ENCODE results near the gene LRRC8E.
"Not testable (repeated sequence)": the region's sequence is repeated elsewhere in the genome, so short reads cannot be mapped to it uniquely, and the experiment has no call there.

LRRC8E gene

DNA sequence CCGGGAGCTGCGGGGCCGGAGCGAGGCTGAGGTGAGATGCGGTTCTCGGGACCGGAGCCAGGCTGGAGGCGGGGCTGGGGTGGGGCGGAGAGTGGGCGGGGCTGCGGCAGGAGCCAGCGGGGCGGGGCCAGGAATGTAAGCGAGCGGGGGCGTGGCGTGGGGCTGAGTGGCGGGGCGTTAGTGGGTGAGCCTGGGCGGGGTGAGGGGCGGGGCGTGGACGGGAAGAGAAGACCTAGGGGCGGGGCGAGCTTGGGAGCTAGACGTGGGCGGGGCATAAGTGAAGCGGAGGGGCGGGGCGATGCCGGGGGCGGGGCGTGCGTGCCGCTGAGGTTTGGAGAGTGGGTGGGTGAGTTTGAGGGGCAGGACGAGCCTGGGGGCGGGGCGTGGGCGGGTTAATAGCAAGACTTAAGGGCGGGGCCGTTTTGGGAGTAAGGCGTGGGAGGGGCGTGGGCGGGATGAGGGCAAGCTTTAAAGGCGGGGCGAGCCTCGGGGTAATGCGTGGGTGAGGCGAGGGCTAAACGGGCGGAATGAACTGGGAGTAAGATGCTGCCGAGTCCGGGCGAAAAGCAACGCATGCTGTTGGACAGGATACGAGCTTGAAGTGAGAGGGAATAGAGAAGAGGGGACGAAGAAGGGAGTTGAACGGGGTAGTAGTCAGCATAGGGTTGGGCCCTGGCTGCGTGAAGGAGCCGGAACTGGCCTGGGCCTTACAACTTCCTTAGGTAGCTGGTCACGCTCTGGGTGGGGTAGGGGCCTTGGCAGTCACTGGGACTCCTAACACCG lies 32.4 kb downstream of the LRRC8E start:
- DNase-seq (ENCODE audit: low read depth, low spot score): no peak

DNA sequence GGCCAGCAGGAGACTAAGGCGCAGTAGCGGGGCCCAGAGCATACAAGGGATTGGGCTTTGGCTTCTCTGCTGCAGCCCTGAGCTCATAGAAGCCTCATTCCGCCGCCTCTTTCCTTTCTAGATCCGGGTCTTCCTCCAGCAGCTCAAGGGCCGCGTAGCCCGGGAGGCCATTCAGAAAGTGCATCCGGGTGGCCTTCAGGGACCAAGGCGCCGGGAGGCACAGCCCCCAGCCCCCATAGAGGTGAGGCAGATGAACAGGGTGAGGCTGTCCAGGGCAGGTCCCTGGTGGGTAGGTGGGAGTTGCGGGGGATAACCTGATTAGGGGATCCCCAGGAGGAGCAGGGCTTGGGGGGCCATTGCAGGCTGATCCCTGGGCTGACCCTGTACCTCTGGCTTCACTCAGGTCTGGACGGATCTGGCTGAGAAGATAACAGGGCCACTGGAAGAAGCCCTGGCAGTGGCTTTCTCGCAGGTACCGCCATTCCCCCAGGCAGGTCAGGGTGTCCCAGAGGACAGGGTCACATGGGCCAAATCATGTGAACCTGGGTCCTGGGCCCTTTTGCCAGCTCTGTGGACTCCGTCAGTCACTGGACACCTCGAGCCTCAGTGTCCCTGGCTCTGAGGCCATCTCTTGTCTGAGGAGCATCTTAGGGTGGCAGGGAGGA lies 33.1 kb downstream of the LRRC8E start:
- DNase-seq (ENCODE audit: low read depth, low spot score): no peak

DNA sequence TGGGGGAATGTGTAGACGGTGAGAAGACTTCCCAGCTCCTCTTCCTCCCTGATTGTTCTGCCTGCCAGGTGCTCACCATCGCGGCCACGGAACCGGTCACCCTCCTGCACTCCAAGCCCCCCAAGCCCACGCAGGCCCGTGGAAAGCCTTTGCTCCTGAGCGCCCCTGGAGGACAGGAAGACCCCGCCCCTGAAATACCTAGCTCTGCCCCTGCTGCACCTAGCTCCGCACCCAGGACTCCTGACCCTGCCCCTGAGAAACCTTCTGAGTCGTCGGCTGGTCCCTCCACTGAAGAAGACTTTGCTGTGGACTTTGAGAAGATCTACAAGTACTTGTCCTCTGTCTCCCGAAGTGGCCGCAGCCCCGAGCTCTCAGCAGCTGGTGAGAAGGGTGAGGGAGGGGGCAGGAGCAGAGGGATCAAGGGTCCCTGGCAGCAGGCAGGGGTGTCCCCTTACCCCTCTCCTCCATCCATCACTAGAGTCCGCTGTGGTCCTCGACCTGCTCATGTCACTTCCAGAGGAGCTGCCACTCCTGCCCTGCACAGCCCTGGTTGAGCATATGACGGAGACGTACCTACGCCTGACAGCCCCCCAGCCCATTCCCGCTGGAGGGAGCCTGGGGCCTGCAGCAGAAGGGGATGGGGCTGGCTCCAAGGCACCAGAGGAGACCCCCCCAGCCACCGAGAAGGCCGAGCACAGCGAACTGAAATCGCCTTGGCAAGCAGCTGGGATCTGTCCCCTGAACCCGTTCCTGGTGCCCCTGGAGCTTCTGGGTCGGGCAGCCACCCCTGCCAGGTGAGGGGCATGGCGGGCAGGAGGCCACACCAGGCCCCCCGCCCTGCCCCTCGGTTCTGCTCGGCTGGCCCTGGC lies 33.9 kb downstream of the LRRC8E start:
- DNase-seq (ENCODE audit: low read depth, low spot score): no peak

DNA sequence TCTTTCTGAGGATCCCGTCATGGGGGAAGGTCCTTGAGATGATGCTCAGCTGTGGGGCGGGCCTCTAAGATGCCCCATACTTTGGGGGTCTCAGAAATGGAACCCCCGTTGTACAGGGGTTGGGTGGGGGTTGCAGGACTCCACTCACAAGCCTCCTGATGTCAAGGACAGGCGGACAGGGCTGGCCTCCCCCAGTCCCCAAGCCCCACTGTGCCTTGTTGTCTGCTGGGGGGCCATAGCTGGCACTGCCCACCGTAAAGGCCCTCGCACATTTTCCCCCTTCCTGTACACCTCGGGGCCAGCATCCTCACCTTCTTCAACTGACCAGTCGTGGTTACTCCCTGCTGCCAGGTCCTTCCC lies 34.5 kb downstream of the LRRC8E start:
- no peak for DNase-seq (ENCODE audit: low read depth, low spot score)

DNA sequence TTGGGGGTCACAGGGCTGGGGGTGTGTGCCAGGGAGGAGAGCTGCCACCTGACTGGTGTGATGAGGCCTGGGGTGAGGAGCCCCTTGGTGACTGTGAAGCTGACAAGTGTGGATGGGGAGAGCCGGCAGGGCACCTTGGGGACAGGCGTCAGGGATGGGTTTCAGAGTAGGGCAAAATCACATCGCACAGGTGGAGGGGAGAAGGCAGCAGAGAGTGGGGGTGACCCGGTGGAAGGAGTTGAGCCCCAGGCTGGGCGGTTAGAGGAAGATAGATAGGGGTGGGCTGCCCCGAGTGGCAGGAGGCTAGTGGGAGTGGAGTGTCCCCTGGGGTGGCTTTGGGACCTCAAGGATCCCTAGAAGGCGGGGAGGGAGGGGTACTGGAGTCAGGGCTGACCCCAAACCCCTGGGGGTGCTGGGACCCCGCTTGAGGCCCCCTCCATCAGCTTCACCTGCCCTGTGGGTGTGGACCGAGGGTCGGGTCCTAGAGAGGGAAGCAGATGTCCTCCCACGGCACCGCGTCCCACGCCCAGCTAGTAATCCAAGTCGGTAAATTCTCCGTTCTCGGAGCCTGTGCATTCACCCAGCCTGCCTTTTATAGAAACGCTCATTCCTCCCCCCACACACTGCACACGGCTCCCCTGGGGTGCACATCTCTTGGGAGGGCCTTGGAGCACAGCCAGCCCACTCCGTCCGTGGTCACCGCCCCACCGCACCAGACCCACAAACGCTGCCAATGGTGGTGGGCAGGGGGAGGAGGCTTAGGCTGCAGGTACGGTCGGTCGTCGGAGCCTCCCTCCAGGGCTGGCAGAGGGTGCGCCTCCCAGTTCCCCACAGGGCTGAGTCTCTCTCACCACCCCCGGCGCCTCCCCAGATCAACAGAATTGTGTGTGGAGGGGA lies 35.2 kb downstream of the LRRC8E start:
- no peak for DNase-seq (ENCODE audit: low read depth, low spot score)

DNA sequence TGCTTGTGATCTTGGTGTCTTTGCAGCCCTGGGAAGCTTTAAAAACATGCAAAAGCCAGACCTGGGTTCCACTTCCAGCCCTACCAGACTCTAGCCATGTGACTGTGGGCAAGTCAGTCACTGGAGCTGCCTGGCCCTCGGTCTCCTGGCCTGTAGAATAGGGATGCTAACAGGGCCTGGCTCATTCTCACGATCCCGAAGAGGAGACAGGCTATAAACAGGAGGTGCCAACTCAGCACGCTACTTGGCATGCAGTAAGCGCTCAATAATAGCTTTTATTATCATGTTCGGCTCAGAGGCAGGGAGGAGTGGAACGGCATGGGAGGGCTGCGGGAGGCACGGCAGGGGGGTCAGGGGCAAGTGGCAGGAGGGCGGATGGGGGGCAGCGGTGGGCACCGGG lies 35.9 kb downstream of the LRRC8E start:
- DNase-seq (ENCODE audit: low read depth, low spot score): no peak

DNA sequence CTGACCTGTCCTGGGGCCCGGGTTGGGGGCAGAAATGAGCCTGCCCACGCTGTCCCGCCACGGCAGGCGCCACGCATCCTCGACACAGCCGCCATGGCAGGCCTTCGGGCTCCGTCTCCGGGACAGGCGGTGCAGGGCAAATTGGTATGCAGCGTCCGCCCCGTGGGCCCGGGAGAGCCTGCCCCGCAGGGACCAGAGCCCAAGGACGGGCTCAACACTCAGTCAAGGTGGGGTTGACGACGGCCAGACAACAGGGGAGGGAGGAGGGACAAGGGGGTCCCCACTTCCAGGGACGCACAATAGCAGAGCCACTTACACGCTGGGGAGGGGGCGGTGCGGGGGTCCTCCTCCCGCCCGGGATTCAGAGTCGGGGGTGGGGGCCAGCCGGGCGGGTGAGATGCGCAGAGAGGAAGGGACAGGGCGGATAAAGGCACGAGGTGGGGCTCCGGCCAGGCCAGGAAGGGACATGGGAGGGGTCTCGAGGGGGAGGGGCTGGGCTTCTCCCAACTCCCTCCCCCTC lies 36.4 kb downstream of the LRRC8E start:
- DNase-seq (ENCODE audit: low read depth, low spot score): no peak

DNA sequence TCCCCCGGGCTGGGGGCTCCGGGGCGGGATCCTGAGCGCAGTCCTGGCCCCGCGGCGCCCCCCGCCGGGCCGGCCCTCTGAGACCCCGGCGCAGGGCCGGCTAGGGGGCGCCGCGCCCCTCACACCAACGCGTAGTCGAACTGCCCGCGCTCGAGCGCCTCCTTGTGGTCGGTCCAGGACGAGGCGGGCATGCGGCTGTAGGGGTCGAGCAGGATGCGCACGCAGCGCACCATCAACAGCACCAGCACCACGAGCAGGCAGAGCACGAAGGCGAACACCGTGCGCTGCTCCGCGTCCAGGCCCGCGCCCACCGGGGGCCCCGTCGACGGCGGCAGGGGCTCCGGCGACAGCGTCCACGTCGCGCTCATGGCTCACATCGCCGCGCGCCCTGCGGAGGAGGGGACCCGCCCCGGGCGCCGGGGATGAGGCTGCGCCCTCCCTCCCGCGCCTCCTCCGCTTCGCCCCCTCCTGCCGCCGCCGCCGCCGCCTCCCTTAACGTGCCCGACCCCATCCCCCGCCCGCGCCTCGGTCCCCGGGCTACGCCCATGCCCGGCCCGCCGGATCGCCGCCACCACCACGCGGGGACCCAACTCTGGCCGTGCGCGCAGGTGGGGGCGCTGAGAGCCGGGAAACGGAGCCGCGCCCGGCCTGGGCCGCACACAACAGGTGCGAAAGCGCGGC lies 37.0 kb downstream of the LRRC8E start:
- no peak for DNase-seq (ENCODE audit: low read depth, low spot score)

DNA sequence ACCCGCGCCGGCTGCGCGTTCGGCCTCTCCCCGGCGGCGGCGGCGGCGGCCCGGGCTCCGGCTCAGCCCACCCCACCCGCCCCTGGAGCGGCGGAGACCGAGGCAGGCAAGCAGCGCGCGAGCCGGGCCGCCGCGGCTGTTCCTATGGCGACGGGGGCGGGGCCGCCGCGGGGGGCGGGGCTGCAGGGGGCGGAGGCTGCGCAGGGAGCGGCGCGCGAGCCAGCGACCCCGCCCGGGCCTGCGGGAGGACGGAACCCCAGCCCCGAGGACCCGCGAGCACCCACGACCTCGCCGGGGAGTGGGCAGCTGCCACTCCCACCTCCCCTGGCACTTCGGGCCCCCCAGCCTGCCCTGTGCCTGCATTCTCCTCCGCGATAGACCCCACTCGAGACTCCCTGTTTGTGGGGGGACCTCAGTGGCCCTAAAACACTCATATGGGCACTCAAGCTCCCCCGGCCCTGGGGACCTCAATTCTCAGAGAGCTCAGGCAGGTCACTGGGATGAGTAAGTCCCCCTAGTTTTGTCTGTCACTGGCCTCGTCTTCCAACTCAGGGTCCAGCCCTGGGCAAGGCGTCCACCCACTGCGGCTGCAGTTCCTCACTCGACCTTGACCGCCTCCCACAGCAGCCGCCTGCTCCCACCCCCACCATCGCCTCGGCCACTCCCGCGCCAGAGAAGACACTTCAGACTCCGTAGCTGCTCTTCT lies 37.9 kb downstream of the LRRC8E start, which contains the start of gene CTXN1:
Gene CTXN1, minus strand, starts transcription at position 115 of the 706 bp plus-strand sequence. CDS start 597 bp downstream, outside the sequence.
- no peak for DNase-seq (ENCODE audit: low read depth, low spot score)

DNA sequence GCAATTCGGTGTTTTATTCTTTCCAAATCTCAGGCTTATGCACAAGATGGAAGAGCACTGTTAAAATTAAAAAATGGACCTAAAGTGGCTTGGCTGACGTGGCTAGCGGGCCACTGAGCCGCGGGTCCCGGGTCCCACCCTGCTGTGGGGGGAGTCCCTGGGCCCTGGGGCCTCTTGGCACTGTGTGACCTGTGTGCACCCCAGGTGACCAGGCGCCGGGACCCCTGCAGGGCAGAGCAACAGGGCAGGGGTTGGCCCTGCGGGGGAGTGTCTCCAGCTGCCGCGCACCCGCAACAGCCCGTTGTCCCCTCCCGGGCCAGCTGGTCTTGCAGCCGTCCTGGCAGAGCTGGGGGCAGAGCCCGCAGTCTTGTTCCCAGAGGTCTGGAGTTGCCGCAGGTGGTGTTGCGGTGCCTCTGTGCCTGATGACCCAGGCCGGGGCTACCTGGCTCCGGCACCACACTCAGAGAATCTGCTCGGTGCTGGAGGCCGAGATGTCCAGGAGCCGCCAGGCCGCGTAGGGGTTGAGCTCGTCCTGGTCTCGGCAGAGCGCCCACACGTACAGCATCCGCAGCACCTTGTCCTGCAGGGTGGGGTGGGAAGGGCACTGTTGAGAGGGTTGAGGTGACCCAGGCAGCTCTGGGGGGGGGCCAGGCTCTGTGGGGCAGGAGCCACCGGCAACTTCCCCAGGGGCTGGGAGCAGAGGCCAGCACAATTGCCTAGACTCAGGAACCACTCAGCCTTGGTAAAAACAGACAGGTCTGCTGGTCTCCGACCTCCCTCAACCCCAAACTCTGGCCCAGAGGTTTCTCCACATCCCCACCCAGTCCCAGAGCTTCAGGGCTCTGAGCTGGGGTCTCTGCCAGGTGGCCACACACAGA lies 38.7 kb downstream of the LRRC8E start:
- DNase-seq (ENCODE audit: low read depth, low spot score): no peak

DNA sequence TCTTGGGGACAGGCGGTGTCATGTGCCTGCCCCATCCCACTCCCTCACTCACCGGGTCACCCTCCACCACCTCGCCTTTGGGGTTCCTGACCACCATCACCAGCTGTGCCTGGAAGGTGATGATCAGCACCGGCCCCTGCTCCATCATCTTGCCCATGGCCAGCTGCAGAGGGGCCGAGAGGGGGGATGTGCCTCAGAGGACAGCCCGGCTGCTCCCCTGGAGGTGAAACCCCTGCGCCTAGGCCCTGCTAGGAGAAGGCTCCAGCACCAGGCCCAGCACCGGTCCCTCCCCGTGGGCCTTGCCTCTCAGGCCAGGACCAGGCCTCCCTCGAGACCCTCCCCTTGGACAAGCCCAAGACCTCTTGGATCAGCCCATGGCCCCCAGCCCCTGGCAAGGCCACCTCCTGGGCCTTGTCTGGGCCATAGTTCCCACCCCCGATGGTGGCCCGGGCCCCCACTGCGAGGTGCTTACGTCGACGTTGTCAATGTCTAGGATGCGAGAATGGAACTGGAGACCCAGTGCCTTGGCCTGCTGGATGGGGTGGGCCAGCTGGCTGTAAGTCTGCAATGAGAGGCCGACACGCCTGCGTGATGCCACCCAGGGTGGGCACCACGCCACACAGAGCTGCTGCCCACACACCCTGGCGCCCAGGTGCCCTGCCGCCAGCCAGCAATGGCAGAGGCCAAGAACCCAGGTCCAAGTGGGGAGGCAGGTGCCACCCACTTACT lies 39.5 kb downstream of the LRRC8E start:
- DNase-seq (ENCODE audit: low read depth, low spot score): no peak

DNA sequence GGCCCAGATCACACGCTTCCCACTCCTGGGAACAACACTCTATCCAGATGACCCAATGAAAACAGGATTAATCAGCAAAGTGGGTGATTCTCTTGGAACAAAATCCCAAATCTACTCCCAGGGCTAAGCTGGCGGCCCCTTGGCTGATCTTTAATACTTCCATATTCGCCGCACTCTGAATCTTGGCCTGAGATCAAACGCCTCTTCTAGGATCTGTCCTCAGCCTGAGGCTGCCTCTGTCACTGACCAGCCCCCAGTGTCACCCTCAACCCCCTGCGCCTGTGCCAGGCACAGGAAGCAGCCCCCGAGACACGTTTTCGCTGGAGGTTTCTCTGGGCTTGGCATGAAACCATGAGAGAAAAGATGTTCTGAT lies 40.0 kb downstream of the LRRC8E start:
- DNase-seq (ENCODE audit: low read depth, low spot score): no peak

DNA sequence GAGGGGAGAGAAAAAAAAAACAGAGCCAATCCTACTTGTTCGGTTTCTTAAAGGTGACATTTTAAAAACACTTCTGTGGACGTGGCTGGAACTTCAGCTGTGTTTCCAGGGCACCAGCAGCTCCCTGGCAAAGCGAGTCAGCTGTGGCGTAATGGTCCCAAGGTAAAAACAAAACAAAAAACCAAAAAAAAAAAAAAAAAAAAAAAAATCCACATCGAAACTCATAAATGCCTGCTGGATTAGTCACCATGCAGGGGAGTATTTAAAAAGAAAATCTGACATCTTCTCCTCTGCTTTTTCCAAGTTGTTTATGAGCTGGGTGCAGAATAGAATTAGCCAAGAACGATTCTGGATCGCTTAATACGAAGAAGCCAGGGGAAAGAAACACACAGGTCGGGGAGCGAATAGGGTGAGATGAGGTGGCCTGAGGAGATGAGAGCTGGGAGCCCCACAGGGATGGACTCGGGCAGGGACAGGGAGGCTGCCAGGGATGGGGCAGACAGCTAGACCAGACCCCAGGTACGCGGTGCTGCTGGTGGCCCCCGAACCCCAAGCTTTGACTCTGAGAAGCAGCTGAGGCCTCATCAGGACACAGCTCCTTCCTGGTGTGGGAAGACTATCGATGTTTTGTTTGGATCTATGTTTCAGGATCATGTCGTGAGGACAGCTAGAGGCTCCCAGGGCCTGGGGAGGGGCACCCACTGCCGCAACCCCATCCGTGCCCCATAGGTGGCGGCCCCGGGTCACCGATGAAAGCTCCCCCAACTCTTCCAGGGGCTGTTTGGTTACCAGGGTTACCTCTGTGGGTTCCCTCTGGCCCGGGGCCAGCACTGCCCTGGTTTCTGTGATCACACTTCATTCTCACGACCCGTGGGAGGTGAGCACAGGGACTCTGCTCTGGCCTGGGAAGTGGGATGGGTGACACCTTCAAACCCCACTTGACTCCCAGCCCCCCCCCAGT lies 40.7 kb downstream of the LRRC8E start:
- no peak for DNase-seq (ENCODE audit: low read depth, low spot score)

DNA sequence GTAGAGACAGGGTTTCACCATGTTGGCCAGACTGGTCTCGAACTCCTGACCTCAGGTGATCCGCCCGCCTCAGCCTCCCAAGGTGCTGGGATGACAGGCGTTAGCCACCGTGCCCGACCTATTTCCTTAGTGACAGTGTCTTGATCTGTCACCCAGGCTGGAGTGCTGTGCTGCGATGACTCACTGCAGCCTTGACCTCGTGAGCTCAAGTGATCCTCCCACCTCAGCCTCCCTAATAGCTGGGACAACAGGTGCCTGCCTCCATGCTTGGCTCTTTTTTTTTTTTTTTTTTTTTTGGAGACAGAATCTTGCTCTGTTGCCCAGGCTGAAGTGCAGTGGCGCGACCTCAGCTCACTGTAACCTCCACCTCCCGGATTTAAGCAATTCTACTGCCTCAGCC lies 41.7 kb downstream of the LRRC8E start:
- not testable (repeated sequence) for DNase-seq (ENCODE audit: low read depth, low spot score)

DNA sequence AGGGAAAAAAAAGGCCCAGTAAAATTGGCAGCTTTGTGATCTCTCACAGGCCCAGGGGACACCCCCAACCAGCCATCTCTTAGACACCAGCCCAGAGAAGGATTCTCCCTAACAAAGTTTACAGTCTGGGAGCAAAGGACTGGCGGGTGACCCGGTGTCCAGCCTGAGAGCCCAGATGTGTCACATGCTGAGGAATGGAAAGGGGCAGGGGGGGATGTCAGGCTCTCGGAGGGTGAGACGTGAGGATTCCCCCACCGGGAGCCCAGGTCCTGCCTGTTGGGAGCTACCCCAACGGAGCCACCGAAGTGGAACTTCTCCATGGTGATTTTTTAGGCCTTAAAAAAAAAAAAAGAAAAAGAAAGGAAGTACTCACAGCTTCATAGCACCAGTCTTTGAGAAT lies 42.5 kb downstream of the LRRC8E start:
- DNase-seq (ENCODE audit: low read depth, low spot score): no peak

DNA sequence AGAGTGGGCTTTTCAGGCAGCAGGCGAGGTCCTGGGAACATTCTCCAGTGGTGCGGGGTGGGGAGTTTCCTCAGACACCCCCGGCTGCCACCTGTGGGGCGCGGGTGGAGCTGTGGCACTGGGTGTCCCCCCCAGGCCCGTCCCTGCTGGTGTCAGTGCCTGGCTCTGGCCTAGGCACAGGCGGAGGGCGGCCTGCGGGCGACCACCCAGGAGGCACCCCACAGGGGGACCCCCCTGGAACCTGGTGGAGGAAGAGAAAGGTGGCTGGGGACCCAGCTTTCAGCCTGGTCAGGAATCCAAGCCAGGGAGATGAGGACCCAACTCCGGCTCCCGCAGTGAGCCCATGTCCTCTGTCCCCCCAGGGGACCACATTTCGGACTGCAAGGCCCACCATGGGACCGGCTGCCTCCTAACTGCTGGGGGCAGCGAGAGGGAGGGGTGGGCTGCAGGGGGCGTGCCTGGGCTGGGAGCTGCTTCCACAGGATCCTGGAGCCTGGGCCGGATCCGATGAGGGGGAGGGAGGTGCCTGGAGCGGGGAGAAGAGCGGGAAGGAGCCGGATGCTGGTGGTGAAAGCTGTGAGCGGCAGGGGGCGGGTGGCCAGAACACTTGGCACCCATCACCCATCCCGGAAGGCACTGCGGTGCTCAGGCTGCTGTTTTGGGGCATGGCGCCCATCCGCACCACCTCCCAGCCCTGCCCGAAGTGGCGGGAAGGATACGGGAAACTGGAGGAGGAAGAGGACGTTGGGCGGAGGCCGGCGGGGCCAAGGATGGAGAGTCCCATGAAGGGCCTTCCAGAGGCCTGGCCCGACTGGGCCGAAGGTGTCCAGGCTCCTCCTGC lies 43.1 kb downstream of the LRRC8E start:
- DNase-seq (ENCODE audit: low read depth, low spot score): no peak

Measured in iPS DF 19.7 (cell line).